ENCODE data around the gene SACS. TPM values are rescaled to one million over a fixed set of nuclear protein-coding genes. Genes with fewer than 3 reads are reported as not detected.
"Not testable (repeated sequence)": the region's sequence is repeated elsewhere in the genome, so short reads cannot be mapped to it uniquely, and the experiment has no call there.

The SACS gene
- polyA plus RNA-seq, 3 donors, result 1.7 to 2.7 (median 2.2) TPM

- H3K79me2 ChIP-seq (ENCODE audit: insufficient read depth, low read length), result no peaks in the 10 kb centered on the region
- Mint-ChIP-seq H3K4me1 (no peaks in the 10 kb centered on the region), H3K27me3 (ENCODE audit: low read depth in 3 of 3) (peaks cover 0 to 3% (median 3%) of the 10 kb centered on the region in 3 donors), H3K27ac (no peak overlapping the region), H3K4me3 (no peak overlapping the region), H3K36me3 (no peaks in the 10 kb centered on the region), H3K9me3 (peaks cover 0 to 3% (median 2%) of the 10 kb centered on the region in 7 donors)
- H3K4me2 ChIP-seq (replicated peaks; ENCODE audit: extremely low read depth, low read length, poor library complexity, severe bottlenecking), result no peak overlapping the region
- no peak overlapping the region for H3K4me3 ChIP-seq (replicated peaks in 1 of 3; ENCODE audit: low read depth in 2 of 3, low read length in 3 of 3)
- H3K9ac ChIP-seq (ENCODE audit: insufficient read depth, low read length, poor library complexity, severe bottlenecking), result no peak overlapping the region
- no peaks in the 10 kb centered on the region for H3K9me3 ChIP-seq (replicated peaks in 1 of 2; ENCODE audit: control insufficient read depth in 1 of 2, insufficient read depth in 1 of 2, low read length in 2 of 2)
- H2AFZ ChIP-seq (ENCODE audit: insufficient read depth, low read depth, low read length, poor library complexity, severe bottlenecking), result no peak overlapping the region
- intact Hi-C loops (cut with micrococcal nuclease), result no loop called here
- no peaks in the 10 kb centered on the region for H3K27me3 ChIP-seq (ENCODE audit: control insufficient read depth in 2 of 2, insufficient read depth in 2 of 2, low read length in 2 of 2)
- no peak for TF ChIP-seq CTCF (IDR thresholded peaks at IDR 0.05)
- no peaks in the 10 kb centered on the region for H3K36me3 ChIP-seq (replicated peaks in 1 of 2; ENCODE audit: control insufficient read depth in 1 of 2, insufficient read depth in 2 of 2, low read length in 2 of 2)
- no peak for DNase-seq
- H4K20me1 ChIP-seq (ENCODE audit: insufficient read depth, low read length), result no peaks in the 10 kb centered on the region
- WGBS (ENCODE audit: insufficient coverage), result 100% methylated on average over 2 of the region's 5 CpGs
- no peak overlapping the region for H3K27ac ChIP-seq (ENCODE audit: low read depth in 1 of 2, low read length in 2 of 2)
- no peaks in the 10 kb centered on the region for H3K4me1 ChIP-seq (ENCODE audit: control insufficient read depth in 1 of 2, insufficient read depth in 2 of 2, low read length in 2 of 2)
Observed at GRCh38 chr13:23408026-23408425, 25.5 kb downstream of the SACS start.

- H3K4me3 Mint-ChIP-seq; H4K20me1 ChIP-seq (ENCODE audit: insufficient read depth, low read length); H3K9ac ChIP-seq (ENCODE audit: insufficient read depth, low read length, poor library complexity, severe bottlenecking); H3K27me3 Mint-ChIP-seq (ENCODE audit: low read depth in 3 of 3); intact Hi-C loops (cut with micrococcal nuclease); H3K4me1 Mint-ChIP-seq; H3K27me3 ChIP-seq (ENCODE audit: control insufficient read depth in 2 of 2, insufficient read depth in 2 of 2, low read length in 2 of 2); H3K4me1 ChIP-seq (ENCODE audit: control insufficient read depth in 1 of 2, insufficient read depth in 2 of 2, low read length in 2 of 2); H2AFZ ChIP-seq (ENCODE audit: insufficient read depth, low read depth, low read length, poor library complexity, severe bottlenecking); H3K27ac ChIP-seq (ENCODE audit: low read depth in 1 of 2, low read length in 2 of 2); DNase-seq; H3K4me2 ChIP-seq (replicated peaks; ENCODE audit: extremely low read depth, low read length, poor library complexity, severe bottlenecking); H3K36me3 ChIP-seq (replicated peaks in 1 of 2; ENCODE audit: control insufficient read depth in 1 of 2, insufficient read depth in 2 of 2, low read length in 2 of 2); H3K9me3 ChIP-seq (replicated peaks in 1 of 2; ENCODE audit: control insufficient read depth in 1 of 2, insufficient read depth in 1 of 2, low read length in 2 of 2); H3K27ac Mint-ChIP-seq; H3K79me2 ChIP-seq (ENCODE audit: insufficient read depth, low read length); H3K4me3 ChIP-seq (replicated peaks in 1 of 3; ENCODE audit: low read depth in 2 of 3, low read length in 3 of 3); H3K36me3 Mint-ChIP-seq: not testable (repeated sequence)
- H3K9me3 Mint-ChIP-seq, result peaks cover 5 to 15% (median 12%) of the 10 kb centered on the region in 7 donors
- 100% methylated on average over 1 of the region's 2 CpGs for WGBS (ENCODE audit: insufficient coverage)
Observed at GRCh38 chr13:23401156-23401555, 32.3 kb downstream of the SACS start.
